ENCODE data around the gene CRIP3.

CRIP3 gene

DNA sequence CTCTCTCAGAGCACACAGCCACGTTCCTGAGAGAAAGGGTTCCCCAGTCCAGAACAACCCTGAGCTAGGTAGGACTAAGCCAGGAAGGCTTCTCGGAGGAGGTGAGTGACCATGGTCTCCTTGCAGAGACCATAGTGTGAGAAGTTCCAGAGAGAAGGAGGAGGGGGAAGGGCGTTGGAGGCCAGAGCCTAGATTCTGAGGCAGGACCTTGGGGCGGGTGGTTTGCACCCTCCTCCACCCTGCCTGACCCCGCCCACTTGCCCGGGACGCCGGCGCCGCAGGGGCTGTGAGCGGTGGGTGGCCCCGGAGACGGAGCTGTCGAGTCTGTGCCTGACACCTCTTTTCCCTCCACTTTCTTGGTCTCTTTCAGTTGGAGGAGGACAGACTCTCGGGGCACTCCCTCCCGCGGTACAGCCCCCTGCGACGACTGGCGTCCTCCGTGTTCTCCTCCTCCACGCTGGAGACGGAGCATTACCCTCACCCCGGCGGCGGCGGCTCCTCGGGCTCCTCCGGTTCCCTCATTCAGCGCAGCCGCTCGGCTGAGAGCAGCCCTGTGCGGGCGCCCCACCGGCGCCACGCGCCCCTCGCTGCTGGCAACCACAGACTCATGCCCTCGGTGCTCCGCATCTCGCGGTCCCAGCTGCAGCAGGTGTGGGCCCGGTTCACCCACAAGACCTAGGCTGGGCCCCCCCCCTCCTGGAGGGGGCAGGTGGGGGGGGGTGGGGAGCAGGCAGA is 39.2 kb downstream of the CRIP3 start:
- H2AFZ ChIP-seq (ENCODE audit: low read length) = no peak overlapping the region
- H3K9me3 ChIP-seq (ENCODE audit: low read length) = no peaks in the 10 kb centered on the region
- H3K4me2 ChIP-seq (ENCODE audit: low read length) = peak overlapping the region; percentile 70
- no peaks in the 10 kb centered on the region for H3K36me3 ChIP-seq (ENCODE audit: insufficient read depth, low read length)
- no peaks in the 10 kb centered on the region for H4K20me1 ChIP-seq (ENCODE audit: insufficient read depth, low read length)
- H3K4me3 ChIP-seq (ENCODE audit: low read depth, low read length, poor library complexity, severe bottlenecking) = peak overlapping the region; percentile 38
- TF ChIP-seq, protein P1, sequence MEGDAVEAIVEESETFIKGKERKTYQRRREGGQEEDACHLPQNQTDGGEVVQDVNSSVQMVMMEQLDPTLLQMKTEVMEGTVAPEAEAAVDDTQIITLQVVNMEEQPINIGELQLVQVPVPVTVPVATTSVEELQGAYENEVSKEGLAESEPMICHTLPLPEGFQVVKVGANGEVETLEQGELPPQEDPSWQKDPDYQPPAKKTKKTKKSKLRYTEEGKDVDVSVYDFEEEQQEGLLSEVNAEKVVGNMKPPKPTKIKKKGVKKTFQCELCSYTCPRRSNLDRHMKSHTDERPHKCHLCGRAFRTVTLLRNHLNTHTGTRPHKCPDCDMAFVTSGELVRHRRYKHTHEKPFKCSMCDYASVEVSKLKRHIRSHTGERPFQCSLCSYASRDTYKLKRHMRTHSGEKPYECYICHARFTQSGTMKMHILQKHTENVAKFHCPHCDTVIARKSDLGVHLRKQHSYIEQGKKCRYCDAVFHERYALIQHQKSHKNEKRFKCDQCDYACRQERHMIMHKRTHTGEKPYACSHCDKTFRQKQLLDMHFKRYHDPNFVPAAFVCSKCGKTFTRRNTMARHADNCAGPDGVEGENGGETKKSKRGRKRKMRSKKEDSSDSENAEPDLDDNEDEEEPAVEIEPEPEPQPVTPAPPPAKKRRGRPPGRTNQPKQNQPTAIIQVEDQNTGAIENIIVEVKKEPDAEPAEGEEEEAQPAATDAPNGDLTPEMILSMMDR (IDR thresholded peaks at IDR 0.05; ENCODE audit: low read length) = no peak
- no peak for TF ChIP-seq EZH2 (IDR thresholded peaks at IDR 0.05; ENCODE audit: borderline replicate concordance, low read length)
- H3K27me3 ChIP-seq (ENCODE audit: insufficient read depth, low read length) = 0 out of 2 replicates have a peak, but pooled peaks cover 6% of the 10 kb centered on the region
- no peaks in the 10 kb centered on the region for H3F3A ChIP-seq (ENCODE audit: insufficient read depth, low read length)
- no peaks in the 10 kb centered on the region for H3K79me2 ChIP-seq (ENCODE audit: insufficient read depth, low read length)
- no peak overlapping the region for H3K27ac ChIP-seq (ENCODE audit: low read depth, low read length, poor library complexity, severe bottlenecking)
- H3K4me1 ChIP-seq (ENCODE audit: insufficient read depth, low read length, severe bottlenecking) = peaks cover 26% of the 10 kb centered on the region
- no peak overlapping the region for H3K9ac ChIP-seq (ENCODE audit: low read length)
- H3K9me2 ChIP-seq (ENCODE audit: low read depth, low read length) = no peaks in the 10 kb centered on the region

DNA sequence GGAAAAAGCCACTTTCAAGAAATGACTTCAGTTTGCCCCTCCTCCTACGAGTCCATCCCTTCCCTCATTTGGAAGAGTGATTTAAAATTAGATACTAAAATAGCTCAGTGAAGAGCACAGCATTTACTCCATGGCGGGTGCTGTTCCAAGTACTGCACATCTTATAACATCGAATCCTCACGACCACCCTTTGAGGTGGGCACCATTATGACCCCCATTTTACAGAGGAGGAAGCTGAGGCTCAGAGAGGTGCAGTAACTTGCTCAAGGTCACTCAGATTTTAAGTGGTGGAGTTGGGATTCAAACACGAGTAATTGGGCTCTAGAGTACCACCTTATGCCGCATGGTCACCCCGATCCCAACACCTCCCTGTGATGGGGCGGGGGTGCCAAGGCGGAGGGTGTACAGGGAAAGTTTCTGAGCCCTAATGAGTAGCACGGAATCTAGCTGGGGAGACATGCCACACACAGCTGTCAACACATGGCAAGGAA is 39.8 kb downstream of the CRIP3 start:
- H3K9me3 ChIP-seq (ENCODE audit: low read length) = no peaks in the 10 kb centered on the region
- H3K27ac ChIP-seq (ENCODE audit: low read depth, low read length, poor library complexity, severe bottlenecking) = no peak overlapping the region
- H3F3A ChIP-seq (ENCODE audit: insufficient read depth, low read length) = no peaks in the 10 kb centered on the region
- H3K27me3 ChIP-seq (ENCODE audit: insufficient read depth, low read length) = 0 out of 2 replicates have a peak, but pooled peaks cover 6% of the 10 kb centered on the region
- no peaks in the 10 kb centered on the region for H3K79me2 ChIP-seq (ENCODE audit: insufficient read depth, low read length)
- H3K4me1 ChIP-seq (ENCODE audit: insufficient read depth, low read length, severe bottlenecking) = peaks cover 26% of the 10 kb centered on the region
- TF ChIP-seq, protein P1 (IDR thresholded peaks at IDR 0.05; ENCODE audit: low read length) = no peak
- TF ChIP-seq EZH2 (IDR thresholded peaks at IDR 0.05; ENCODE audit: borderline replicate concordance, low read length) = no peak
- H3K4me3 ChIP-seq (ENCODE audit: low read depth, low read length, poor library complexity, severe bottlenecking) = peak overlapping the region; percentile 38
- no peak overlapping the region for H3K9ac ChIP-seq (ENCODE audit: low read length)
- peak overlapping the region; percentile 70; the same call in 1 of the 2 replicates for H3K4me2 ChIP-seq (ENCODE audit: low read length)
- H3K9me2 ChIP-seq (ENCODE audit: low read depth, low read length) = no peaks in the 10 kb centered on the region
- H4K20me1 ChIP-seq (ENCODE audit: insufficient read depth, low read length) = no peaks in the 10 kb centered on the region
- H2AFZ ChIP-seq (ENCODE audit: low read length) = no peak overlapping the region
- H3K36me3 ChIP-seq (ENCODE audit: insufficient read depth, low read length) = no peaks in the 10 kb centered on the region

DNA sequence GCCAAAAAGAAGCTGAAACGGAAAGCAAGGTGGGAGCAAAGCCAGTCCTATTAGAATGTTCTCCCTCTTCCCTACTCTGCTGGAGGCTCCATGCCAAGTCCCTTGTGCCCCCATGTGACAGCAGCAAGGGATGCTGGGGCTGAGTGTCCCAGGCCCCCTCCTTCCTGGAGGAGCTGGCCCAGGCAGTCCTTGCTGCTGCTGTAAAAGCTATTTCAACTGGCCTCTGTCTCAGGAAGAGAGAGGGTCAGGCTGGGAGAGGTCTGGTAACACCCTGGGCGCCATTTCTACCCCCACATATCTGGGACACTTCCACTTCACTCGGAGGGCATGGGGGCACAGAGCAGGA is 40.3 kb downstream of the CRIP3 start:
- TF ChIP-seq EZH2 (IDR thresholded peaks at IDR 0.05; ENCODE audit: borderline replicate concordance, low read length) = no peak
- TF ChIP-seq, protein P1 (IDR thresholded peaks at IDR 0.05; ENCODE audit: low read length) = no peak
- no peak overlapping the region for H3K27ac ChIP-seq (ENCODE audit: low read depth, low read length, poor library complexity, severe bottlenecking)
- no peaks in the 10 kb centered on the region for H4K20me1 ChIP-seq (ENCODE audit: insufficient read depth, low read length)
- H3K36me3 ChIP-seq (ENCODE audit: insufficient read depth, low read length) = no peaks in the 10 kb centered on the region
- no peaks in the 10 kb centered on the region for H3F3A ChIP-seq (ENCODE audit: insufficient read depth, low read length)
- H2AFZ ChIP-seq (ENCODE audit: low read length) = no peak overlapping the region
- peaks cover 26% of the 10 kb centered on the region for H3K4me1 ChIP-seq (ENCODE audit: insufficient read depth, low read length, severe bottlenecking)
- no peak overlapping the region for H3K4me3 ChIP-seq (ENCODE audit: low read depth, low read length, poor library complexity, severe bottlenecking)
- no peak overlapping the region for H3K4me2 ChIP-seq (ENCODE audit: low read length)
- 0 out of 2 replicates have a peak, but pooled peaks cover 6% of the 10 kb centered on the region for H3K27me3 ChIP-seq (ENCODE audit: insufficient read depth, low read length)
- no peaks in the 10 kb centered on the region for H3K79me2 ChIP-seq (ENCODE audit: insufficient read depth, low read length)
- no peak overlapping the region for H3K9ac ChIP-seq (ENCODE audit: low read length)
- no peaks in the 10 kb centered on the region for H3K9me3 ChIP-seq (ENCODE audit: low read length)
- H3K9me2 ChIP-seq (ENCODE audit: low read depth, low read length) = no peaks in the 10 kb centered on the region

Data from OCI-LY1 (cell line).